Astrocyte (in vitro differentiated cells and primary cell): ENCODE measurements around the gene SPSB3. TPM values are rescaled to one million over a fixed set of nuclear protein-coding genes. Genes with fewer than 3 reads are reported as not detected.

Experiments used
- DNase-seq: peaks from one replicate; pipeline ENCODE4 v3.0.0-alpha.2; 2010; ENCODE audit warnings: low read depth
- FAIRE-seq: peaks from 2 replicates; lab custom pipeline; 2011; peaks lifted over from hg19 to GRCh38; lab: Jason Lieb, UNC
- H2AFZ ChIP-seq: 2 replicates; pipeline ENCODE4 v1.6.0; 2012; ENCODE audit warnings: low read depth, low read length, inconsistent platforms
- H3K27ac ChIP-seq: 2 replicates; pipeline ENCODE4 v1.5.1; 2011; ENCODE audit warnings: low read depth, low read length, inconsistent platforms
- H3K27me3 ChIP-seq: 2 replicates; pipeline ENCODE4 v1.6.0; 2011; ENCODE audit warnings: low read length, inconsistent platforms; ENCODE audit not compliant: insufficient read depth
- H3K36me3 ChIP-seq: 2 replicates; pipeline ENCODE4 v1.5.1; 2011; ENCODE audit warnings: low read length, inconsistent platforms; ENCODE audit not compliant: insufficient read depth
- H3K4me1 ChIP-seq: 2 replicates; pipeline ENCODE4 v1.5.1; 2011; ENCODE audit warnings: low read length, inconsistent platforms; ENCODE audit not compliant: insufficient read depth
- H3K4me2 ChIP-seq: 2 replicates; pipeline ENCODE4 v1.6.0; 2012; ENCODE audit warnings: low read length, inconsistent platforms
- H3K4me3 ChIP-seq: 2 replicates; pipeline ENCODE4 v1.5.1; 2011; ENCODE audit warnings: low read depth, mild to moderate bottlenecking, low read length, inconsistent platforms; ENCODE audit not compliant: insufficient read depth
- H3K79me2 ChIP-seq: 2 replicates; pipeline ENCODE4 v1.6.0; 2012; ENCODE audit warnings: mild to moderate bottlenecking, low read length, inconsistent platforms; ENCODE audit not compliant: insufficient read depth
- H3K9ac ChIP-seq: 2 replicates; pipeline ENCODE4 v1.6.0; 2012; ENCODE audit warnings: mild to moderate bottlenecking, low read length, inconsistent platforms
- H3K9me3 ChIP-seq: 2 replicates; pipeline ENCODE4 v1.5.1; 2012; ENCODE audit warnings: low read depth, mild to moderate bottlenecking, low read length, inconsistent platforms; ENCODE audit not compliant: insufficient read depth
- H4K20me1 ChIP-seq: 2 replicates; pipeline ENCODE4 v1.6.0; 2012; ENCODE audit warnings: low read length, inconsistent platforms; ENCODE audit not compliant: insufficient read depth
- H3K27ac Mint-ChIP-seq: one replicate; pipeline ENCODE4 v1.8.0; 2021; ENCODE audit warnings: mild to moderate bottlenecking, mixed read lengths; ENCODE audit not compliant: unreplicated experiment
- H3K27me3 Mint-ChIP-seq: one replicate; pipeline ENCODE4 v1.8.0; 2021; ENCODE audit warnings: low read depth, mixed read lengths; ENCODE audit not compliant: unreplicated experiment
- H3K36me3 Mint-ChIP-seq: one replicate; pipeline ENCODE4 v1.8.0; 2021; ENCODE audit warnings: low read depth, mixed read lengths; ENCODE audit not compliant: unreplicated experiment
- H3K4me1 Mint-ChIP-seq: one replicate; pipeline ENCODE4 v1.8.0; 2021; ENCODE audit warnings: low read depth, mixed read lengths; ENCODE audit not compliant: unreplicated experiment
- H3K4me3 Mint-ChIP-seq: one replicate; pipeline ENCODE4 v1.8.0; 2021; ENCODE audit warnings: mild to moderate bottlenecking, moderate library complexity, mixed read lengths; ENCODE audit not compliant: unreplicated experiment
- H3K9me3 Mint-ChIP-seq: one replicate; pipeline ENCODE4 v1.8.0; 2021; ENCODE audit warnings: mild to moderate bottlenecking, mixed read lengths; ENCODE audit not compliant: unreplicated experiment
- EZH2 ChIP-seq: IDR thresholded peaks from 2 replicates; pipeline ENCODE4 v1.6.1; 2012; ENCODE audit warnings: mild to moderate bottlenecking, low read length, inconsistent platforms; ENCODE audit not compliant: insufficient read depth
- total RNA-seq: library from RNA; stranded (reverse); gene quantifications from 2 replicates; pipeline ENCODE4 v1.2.1, GENCODE V29; 2021
- TF ChIP-seq, protein P1 (sequence below): IDR thresholded peaks from 2 replicates; pipeline ENCODE4 v1.5.1; 2011; ENCODE audit warnings: low read depth, mild to moderate bottlenecking, inconsistent platforms, low read length, moderate library complexity; ENCODE audit not compliant: insufficient read depth

Gene SPSB3
- total RNA-seq, 1 donor from 2014 or later = 23.3 TPM

DNA sequence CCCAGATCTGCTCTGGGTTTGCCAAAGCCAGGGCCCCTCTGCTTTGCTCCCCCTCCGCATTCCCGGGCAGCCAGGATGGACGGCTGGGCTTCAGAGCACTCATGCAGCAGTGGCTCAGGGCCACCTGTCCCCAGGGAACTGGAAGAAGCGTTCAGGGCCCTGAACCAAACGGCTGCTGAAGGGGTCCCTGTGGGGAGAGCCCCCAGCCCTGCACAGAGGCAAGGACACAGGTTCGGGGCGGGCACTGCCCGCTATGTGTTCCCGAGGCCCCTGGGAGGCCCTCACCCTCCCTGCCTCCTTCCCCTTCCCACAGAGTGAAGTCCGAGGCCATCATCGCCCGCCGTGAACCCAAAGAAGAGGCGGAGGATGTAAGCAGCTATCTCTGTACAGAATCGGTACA, 21.5 kb downstream of the SPSB3 start:
- H3K4me1 Mint-ChIP-seq = no peaks in the 10 kb centered on the region
- DNase-seq (no peak), FAIRE-seq (no peak)
- Histone ChIP-seq H3K4me3 (no peak overlapping the region), H3K36me3 (peaks cover 2% of the 10 kb centered on the region), H3K27ac (no peak overlapping the region), H3K4me2 (no peak overlapping the region), H2AFZ (no peak overlapping the region), H3K79me2 (no peaks in the 10 kb centered on the region), H3K27me3 (no peaks in the 10 kb centered on the region), H3K9ac (no peak overlapping the region), H3K4me1 (no peaks in the 10 kb centered on the region), H3K9me3 (no peaks in the 10 kb centered on the region), H4K20me1 (peaks cover 15% of the 10 kb centered on the region)
- H3K27me3 Mint-ChIP-seq = no peaks in the 10 kb centered on the region
- no peak overlapping the region for H3K27ac Mint-ChIP-seq
- peaks cover 7% of the 10 kb centered on the region for H3K36me3 Mint-ChIP-seq
- no peaks in the 10 kb centered on the region for H3K9me3 Mint-ChIP-seq
- H3K4me3 Mint-ChIP-seq = no peak overlapping the region
- TF ChIP-seq EZH2 = no peak
- TF ChIP-seq, protein P1, sequence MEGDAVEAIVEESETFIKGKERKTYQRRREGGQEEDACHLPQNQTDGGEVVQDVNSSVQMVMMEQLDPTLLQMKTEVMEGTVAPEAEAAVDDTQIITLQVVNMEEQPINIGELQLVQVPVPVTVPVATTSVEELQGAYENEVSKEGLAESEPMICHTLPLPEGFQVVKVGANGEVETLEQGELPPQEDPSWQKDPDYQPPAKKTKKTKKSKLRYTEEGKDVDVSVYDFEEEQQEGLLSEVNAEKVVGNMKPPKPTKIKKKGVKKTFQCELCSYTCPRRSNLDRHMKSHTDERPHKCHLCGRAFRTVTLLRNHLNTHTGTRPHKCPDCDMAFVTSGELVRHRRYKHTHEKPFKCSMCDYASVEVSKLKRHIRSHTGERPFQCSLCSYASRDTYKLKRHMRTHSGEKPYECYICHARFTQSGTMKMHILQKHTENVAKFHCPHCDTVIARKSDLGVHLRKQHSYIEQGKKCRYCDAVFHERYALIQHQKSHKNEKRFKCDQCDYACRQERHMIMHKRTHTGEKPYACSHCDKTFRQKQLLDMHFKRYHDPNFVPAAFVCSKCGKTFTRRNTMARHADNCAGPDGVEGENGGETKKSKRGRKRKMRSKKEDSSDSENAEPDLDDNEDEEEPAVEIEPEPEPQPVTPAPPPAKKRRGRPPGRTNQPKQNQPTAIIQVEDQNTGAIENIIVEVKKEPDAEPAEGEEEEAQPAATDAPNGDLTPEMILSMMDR = no peak

DNA sequence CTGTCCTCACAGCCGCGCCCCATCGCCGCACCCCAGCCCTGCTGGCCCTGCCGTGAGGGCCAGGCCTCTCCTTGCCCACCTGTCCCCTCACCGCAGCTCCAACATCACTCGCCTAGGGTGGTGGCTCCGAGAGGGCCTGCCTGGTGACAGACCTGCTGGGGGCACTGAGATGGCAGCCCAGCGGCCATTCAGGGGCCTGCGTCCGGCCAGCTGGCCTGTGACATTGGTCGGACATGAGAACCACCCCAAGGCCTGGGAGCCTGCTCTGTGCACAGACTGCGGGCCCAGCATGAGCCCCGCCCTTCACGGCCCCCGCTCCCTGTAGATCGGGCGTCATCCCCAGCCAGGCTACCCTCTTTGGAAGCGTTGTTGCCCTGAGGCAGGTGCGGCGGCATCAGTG, 22.9 kb downstream of the SPSB3 start:
- Histone ChIP-seq H3K36me3 (peaks cover 2% of the 10 kb centered on the region), H3K27me3 (no peaks in the 10 kb centered on the region), H3K4me3 (no peak overlapping the region), H3K9ac (no peak overlapping the region), H3K4me1 (no peaks in the 10 kb centered on the region), H4K20me1 (peaks cover 20% of the 10 kb centered on the region), H2AFZ (no peak overlapping the region), H3K4me2 (no peak overlapping the region), H3K9me3 (no peaks in the 10 kb centered on the region), H3K27ac (no peak overlapping the region), H3K79me2 (no peaks in the 10 kb centered on the region)
- peaks cover 8% of the 10 kb centered on the region for H3K4me1 Mint-ChIP-seq
- FAIRE-seq (no peak), DNase-seq (no peak)
- no peaks in the 10 kb centered on the region for H3K27me3 Mint-ChIP-seq
- H3K27ac Mint-ChIP-seq = no peak overlapping the region
- H3K36me3 Mint-ChIP-seq = peaks cover 12% of the 10 kb centered on the region
- TF ChIP-seq EZH2 = no peak
- TF ChIP-seq, protein P1 = no peak
- H3K4me3 Mint-ChIP-seq = no peak overlapping the region
- H3K9me3 Mint-ChIP-seq = no peaks in the 10 kb centered on the region

DNA sequence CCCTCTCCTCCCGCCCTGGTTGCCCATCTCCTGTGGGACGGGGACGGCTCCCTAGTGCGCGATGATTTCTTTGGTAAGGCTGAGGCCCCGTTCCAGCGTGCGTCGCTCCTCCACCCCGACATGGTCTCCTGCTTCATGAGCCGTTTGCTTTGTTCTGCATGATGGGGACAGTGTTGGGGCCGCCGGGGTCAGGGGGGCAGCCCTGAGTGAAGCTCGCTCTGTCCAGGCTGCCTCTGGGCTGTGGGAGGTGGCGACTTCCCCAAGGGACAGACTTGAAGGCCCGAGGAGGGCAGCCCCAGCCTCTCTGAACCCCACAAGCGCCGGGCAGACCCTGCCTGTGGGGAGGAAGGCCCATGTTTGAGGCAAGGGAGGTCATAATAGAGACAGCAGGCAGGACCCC, 23.4 kb downstream of the SPSB3 start:
- Mint-ChIP-seq H3K4me1 (peaks cover 10% of the 10 kb centered on the region), H3K4me3 (no peak overlapping the region), H3K36me3 (peaks cover 12% of the 10 kb centered on the region), H3K27ac (no peak overlapping the region), H3K9me3 (no peaks in the 10 kb centered on the region), H3K27me3 (no peaks in the 10 kb centered on the region)
- Histone ChIP-seq H3K27ac (no peak overlapping the region), H3K4me2 (no peak overlapping the region), H3K4me3 (no peak overlapping the region), H3K9ac (no peak overlapping the region), H2AFZ (no peak overlapping the region), H3K9me3 (no peaks in the 10 kb centered on the region), H3K4me1 (no peaks in the 10 kb centered on the region), H3K36me3 (peaks cover 5% of the 10 kb centered on the region), H3K79me2 (no peaks in the 10 kb centered on the region), H3K27me3 (no peaks in the 10 kb centered on the region), H4K20me1 (peaks cover 22% of the 10 kb centered on the region)
- no peak for FAIRE-seq
- no peak for TF ChIP-seq EZH2
- TF ChIP-seq, protein P1 = no peak
- no peak for DNase-seq
